ENCODE results near the gene TDO2.
"Not testable (repeated sequence)": the region's sequence is repeated elsewhere in the genome, so short reads cannot be mapped to it uniquely, and the experiment has no call there.

The TDO2 gene

GRCh38 chr4:155907556-155907955 is 4.1 kb downstream of the TDO2 start:
- DNase-seq (ENCODE audit: low spot score): no peak

GRCh38 chr4:155908187-155909139 is 5.0 kb downstream of the TDO2 start:
- DNase-seq (ENCODE audit: low spot score): no peak

GRCh38 chr4:155909615-155910226 is 6.2 kb downstream of the TDO2 start:
- no peak for DNase-seq (ENCODE audit: low spot score)

- DNase-seq (ENCODE audit: low spot score): no peak
These were observed 8.4 kb downstream of the TDO2 start for GRCh38 chr4:155911905-155912304.

- DNase-seq (ENCODE audit: low spot score): no peak
These were observed 11.3 kb downstream of the TDO2 start for GRCh38 chr4:155914782-155915181.

- no peak for DNase-seq (ENCODE audit: low spot score)
These were observed 18.1 kb downstream of the TDO2 start for GRCh38 chr4:155921597-155921996.

- DNase-seq (ENCODE audit: low spot score): no peak
These were observed 21.1 kb downstream of the TDO2 start for GRCh38 chr4:155924637-155925036.

- no peak for DNase-seq (ENCODE audit: low spot score)
These were observed 26.3 kb downstream of the TDO2 start for GRCh38 chr4:155929833-155930232.

GRCh38 chr4:155930330-155930729 is 26.8 kb downstream of the TDO2 start:
- DNase-seq (ENCODE audit: low spot score): no peak

- DNase-seq (ENCODE audit: low spot score): no peak
These were observed 28.1 kb downstream of the TDO2 start for GRCh38 chr4:155931634-155932033.

GRCh38 chr4:155934634-155935033 is 31.1 kb downstream of the TDO2 start:
- not testable (repeated sequence) for DNase-seq (ENCODE audit: low spot score)

- no peak for DNase-seq (ENCODE audit: low spot score)
These were observed 32.0 kb downstream of the TDO2 start for GRCh38 chr4:155935389-155935986.

GRCh38 chr4:155941085-155941790 is 37.7 kb downstream of the TDO2 start:
- no peak for DNase-seq (ENCODE audit: low spot score)

GRCh38 chr4:155941820-155942219 is 38.3 kb downstream of the TDO2 start:
- DNase-seq (ENCODE audit: low spot score): no peak

GRCh38 chr4:155943605-155944291 is 40.3 kb downstream of the TDO2 start:
- DNase-seq (ENCODE audit: low spot score): no peak

GRCh38 chr4:155944516-155944915 is 41.0 kb downstream of the TDO2 start:
- no peak for DNase-seq (ENCODE audit: low spot score)

- no peak for DNase-seq (ENCODE audit: low spot score)
These were observed 43.0 kb downstream of the TDO2 start for GRCh38 chr4:155946486-155946885.

GRCh38 chr4:155948541-155948940 is 45.0 kb downstream of the TDO2 start:
- DNase-seq (ENCODE audit: low spot score): no peak

GRCh38 chr4:155950461-155950860 is 47.0 kb downstream of the TDO2 start:
- DNase-seq (ENCODE audit: low spot score): no peak

- no peak for DNase-seq (ENCODE audit: low spot score)
These were observed 49.0 kb downstream of the TDO2 start for GRCh38 chr4:155952501-155952901.

All from SW480 (cell line).